Liver (tissue), 2 donors: Measurements from ENCODE around the gene ZSCAN5C.

Source experiments
- CTCF ChIP-seq: fragments of 150-350 bp; IDR thresholded peaks from 2 replicates; pipeline ENCODE4 v1.5.1; 2017; ENCODE audit warnings: improper control_type of control experiment, low read depth, low read length; ENCODE audit not compliant: missing input control
- FOXA1 ChIP-seq: IDR thresholded peaks from 2 replicates; pipeline ENCODE4 v1.6.1; 2016; ENCODE audit warnings: antibody characterized with exemption
- REST ChIP-seq: IDR thresholded peaks from 2 replicates; pipeline ENCODE4 v1.6.1; 2016; ENCODE audit warnings: antibody characterized with exemption, mild to moderate bottlenecking
- donor health status: healthy.

- no peak for TF ChIP-seq CTCF
- no peak for TF ChIP-seq REST
- no peak for TF ChIP-seq FOXA1
These were observed 43.8 kb upstream of the ZSCAN5C start for GRCh38 chr19:56158170-56158757.
